ENCODE results near the gene PLIN5. TPM values are rescaled to one million over a fixed set of nuclear protein-coding genes. Genes with fewer than 3 reads are reported as not detected.

Gene PLIN5
- total RNA-seq, 3 donors from 2014 or later, result 10.4 to 26.2 (median 15.4) TPM

- DNase-seq (ENCODE audit: low spot score in 2 of 2), result no peak
- TF ChIP-seq POLR2A (IDR thresholded peaks at IDR 0.05), result no peak
- no peak for TF ChIP-seq POLR2AphosphoS5 (IDR thresholded peaks at IDR 0.05)
- TF ChIP-seq, protein P1, sequence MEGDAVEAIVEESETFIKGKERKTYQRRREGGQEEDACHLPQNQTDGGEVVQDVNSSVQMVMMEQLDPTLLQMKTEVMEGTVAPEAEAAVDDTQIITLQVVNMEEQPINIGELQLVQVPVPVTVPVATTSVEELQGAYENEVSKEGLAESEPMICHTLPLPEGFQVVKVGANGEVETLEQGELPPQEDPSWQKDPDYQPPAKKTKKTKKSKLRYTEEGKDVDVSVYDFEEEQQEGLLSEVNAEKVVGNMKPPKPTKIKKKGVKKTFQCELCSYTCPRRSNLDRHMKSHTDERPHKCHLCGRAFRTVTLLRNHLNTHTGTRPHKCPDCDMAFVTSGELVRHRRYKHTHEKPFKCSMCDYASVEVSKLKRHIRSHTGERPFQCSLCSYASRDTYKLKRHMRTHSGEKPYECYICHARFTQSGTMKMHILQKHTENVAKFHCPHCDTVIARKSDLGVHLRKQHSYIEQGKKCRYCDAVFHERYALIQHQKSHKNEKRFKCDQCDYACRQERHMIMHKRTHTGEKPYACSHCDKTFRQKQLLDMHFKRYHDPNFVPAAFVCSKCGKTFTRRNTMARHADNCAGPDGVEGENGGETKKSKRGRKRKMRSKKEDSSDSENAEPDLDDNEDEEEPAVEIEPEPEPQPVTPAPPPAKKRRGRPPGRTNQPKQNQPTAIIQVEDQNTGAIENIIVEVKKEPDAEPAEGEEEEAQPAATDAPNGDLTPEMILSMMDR (IDR thresholded peaks at IDR 0.05), result no peak
- Histone ChIP-seq H3K27ac (no peak overlapping the region), H3K9me3 (no peaks in the 10 kb centered on the region), H3K36me3 (no peaks in the 10 kb centered on the region), H3K4me3 (no peak overlapping the region), H3K4me1 (peaks cover 7 to 10% of the 10 kb centered on the region in 2 donors), H3K27me3 (no peaks in the 10 kb centered on the region)
- intact Hi-C loops (cut with DNase I; ENCODE audit: low total_unique reads), result no loop called here
These were observed 12.6 kb downstream of the PLIN5 start for GRCh38 chr19:4522291-4523002.

DNA sequence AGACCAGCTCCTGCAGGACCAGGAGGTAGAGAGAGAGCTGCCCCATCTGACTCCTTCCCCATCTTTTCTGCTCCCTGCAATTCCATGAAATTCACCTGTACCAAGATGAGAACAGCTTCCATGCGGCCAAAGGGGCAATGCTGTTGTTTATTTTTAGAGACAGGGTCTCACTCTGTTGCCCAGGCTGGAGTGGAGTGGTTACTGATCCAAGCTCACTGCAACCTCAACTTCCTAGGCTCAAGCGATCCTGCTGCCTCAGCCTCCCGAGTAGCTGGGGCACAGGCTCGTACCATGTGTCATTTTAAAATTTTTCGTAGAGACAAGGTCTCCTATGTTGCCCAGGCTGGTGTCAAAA lies 13.2 kb downstream of the PLIN5 start:
- no peak for DNase-seq (ENCODE audit: low spot score in 2 of 2)
- Histone ChIP-seq H3K36me3 (no peaks in the 10 kb centered on the region), H3K4me1 (peaks cover 7 to 10% of the 10 kb centered on the region in 2 donors), H3K27me3 (no peaks in the 10 kb centered on the region), H3K4me3 (no peak overlapping the region), H3K9me3 (no peaks in the 10 kb centered on the region), H3K27ac (no peak overlapping the region)
- TF ChIP-seq POLR2A (IDR thresholded peaks at IDR 0.05), result no peak
- TF ChIP-seq, protein P1 (IDR thresholded peaks at IDR 0.05), result no peak
- TF ChIP-seq POLR2AphosphoS5 (IDR thresholded peaks at IDR 0.05), result no peak
- intact Hi-C loops (cut with DNase I; ENCODE audit: low total_unique reads), result no loop called here

GRCh38 chr19:4521170-4521887 lies 13.7 kb downstream of the PLIN5 start:
- no peaks in the 10 kb centered on the region for H3K27me3 ChIP-seq
- no peaks in the 10 kb centered on the region for H3K9me3 ChIP-seq
- no peak overlapping the region for H3K27ac ChIP-seq
- intact Hi-C loops (cut with DNase I; ENCODE audit: low total_unique reads), result no loop called here
- H3K4me3 ChIP-seq, result no peak overlapping the region
- TF ChIP-seq POLR2A (IDR thresholded peaks at IDR 0.05) (no peak), POLR2AphosphoS5 (IDR thresholded peaks at IDR 0.05) (no peak)
- TF ChIP-seq, protein P1 (IDR thresholded peaks at IDR 0.05), result no peak
- DNase-seq (ENCODE audit: low spot score in 2 of 2), result no peak
- H3K36me3 ChIP-seq, result no peaks in the 10 kb centered on the region
- H3K4me1 ChIP-seq, result peaks cover 7 to 10% of the 10 kb centered on the region in 2 donors

- no peaks in the 10 kb centered on the region for H3K9me3 ChIP-seq
- peaks cover 7 to 10% of the 10 kb centered on the region in 2 donors for H3K4me1 ChIP-seq
- no peaks in the 10 kb centered on the region for H3K36me3 ChIP-seq
- H3K27me3 ChIP-seq, result no peaks in the 10 kb centered on the region
- peak overlapping the region; percentile 72 to 88 for H3K27ac ChIP-seq
- intact Hi-C loops (cut with DNase I; ENCODE audit: low total_unique reads), result no loop called here
- no peak overlapping the region for H3K4me3 ChIP-seq
- DNase-seq (ENCODE audit: low spot score in 2 of 2), result peak in 1 of 2 donors; percentile 33
- TF ChIP-seq POLR2A (IDR thresholded peaks at IDR 0.05) (no peak), POLR2AphosphoS5 (IDR thresholded peaks at IDR 0.05) (no peak)
- TF ChIP-seq, protein P1 (IDR thresholded peaks at IDR 0.05), result no peak
These were observed 15.3 kb downstream of the PLIN5 start for GRCh38 chr19:4519521-4520277.

GRCh38 chr19:4519172-4519496 lies 15.9 kb downstream of the PLIN5 start:
- H3K4me3 ChIP-seq, result peak overlapping the region in 1 of 3 donors; percentile 61
- no peaks in the 10 kb centered on the region for H3K9me3 ChIP-seq
- no peak for DNase-seq (ENCODE audit: low spot score in 2 of 2)
- intact Hi-C loops (cut with DNase I; ENCODE audit: low total_unique reads), result no loop called here
- TF ChIP-seq POLR2AphosphoS5 (IDR thresholded peaks at IDR 0.05) (no peak), POLR2A (IDR thresholded peaks at IDR 0.05) (no peak)
- TF ChIP-seq, protein P1 (IDR thresholded peaks at IDR 0.05), result no peak
- no peaks in the 10 kb centered on the region for H3K36me3 ChIP-seq
- H3K27me3 ChIP-seq, result no peaks in the 10 kb centered on the region
- H3K4me1 ChIP-seq, result peaks cover 7 to 10% of the 10 kb centered on the region in 2 donors
- peak overlapping the region; percentile 72 to 88 for H3K27ac ChIP-seq

Measured in breast epithelium (tissue), 4 donors.